Kidney epithelial cell (primary cell): ENCODE measurements around the gene GGCX. TPM values are rescaled to one million over a fixed set of nuclear protein-coding genes. Genes with fewer than 3 reads are reported as not detected.

ENCODE experiments used
- DNase-seq: peaks from one replicate; pipeline ENCODE4 v3.0.0-alpha.2; 2010; ENCODE audit warnings: low read depth
- H3K27me3 ChIP-seq: 2 replicates; pipeline ENCODE4 v1.6.0; 2011; ENCODE audit warnings: low read length; ENCODE audit not compliant: control insufficient read depth, insufficient read depth
- H3K36me3 ChIP-seq: 2 replicates; pipeline ENCODE4 v1.5.1; 2011; ENCODE audit warnings: low read length; ENCODE audit not compliant: control insufficient read depth, insufficient read depth
- H3K4me3 ChIP-seq: 2 replicates; pipeline ENCODE4 v1.5.1; 2011; ENCODE audit warnings: low read depth, mild to moderate bottlenecking, control low read depth, low read length
- CTCF ChIP-seq: IDR thresholded peaks from 2 replicates; pipeline ENCODE4 v1.5.1; 2011; ENCODE audit warnings: mild to moderate bottlenecking, moderate library complexity, low read length, control low read depth, inconsistent platforms; ENCODE audit not compliant: insufficient read depth, poor library complexity, severe bottlenecking
- total RNA-seq: library from RNA; depleted of rRNA; stranded (reverse); fragments of >200 nt; gene quantifications from 2 replicates; pipeline ENCODE4 v1.2.3, GENCODE V29; 2015

Gene GGCX
- total RNA-seq, 1 donor from 2014 or later: 25.7 TPM

DNA sequence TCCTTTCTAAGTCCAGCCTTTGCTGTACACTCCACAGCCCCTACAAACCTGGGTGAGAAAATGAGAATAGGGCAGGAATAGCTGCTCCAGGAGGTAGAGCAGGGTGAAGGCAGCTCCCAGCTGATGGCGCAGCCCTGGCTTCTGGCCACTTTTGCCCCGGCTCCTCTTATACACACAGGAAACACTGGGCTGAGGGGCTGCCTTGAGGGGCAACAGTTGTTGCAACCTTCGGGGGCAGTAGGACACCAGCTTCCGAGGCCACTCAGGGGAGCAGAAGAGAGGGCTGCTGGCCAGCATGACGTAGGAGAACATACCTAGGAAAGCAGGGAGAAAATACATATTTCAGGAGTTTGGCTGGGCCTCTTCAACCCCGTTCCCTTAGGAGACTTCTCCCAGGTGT lies 8.1 kb downstream of the GGCX start:
- H3K27me3 ChIP-seq: no peaks in the 10 kb centered on the region
- H3K4me3 ChIP-seq: no peak overlapping the region
- no peak for DNase-seq
- peaks cover 6% of the 10 kb centered on the region for H3K36me3 ChIP-seq
- TF ChIP-seq CTCF: no peak

DNA sequence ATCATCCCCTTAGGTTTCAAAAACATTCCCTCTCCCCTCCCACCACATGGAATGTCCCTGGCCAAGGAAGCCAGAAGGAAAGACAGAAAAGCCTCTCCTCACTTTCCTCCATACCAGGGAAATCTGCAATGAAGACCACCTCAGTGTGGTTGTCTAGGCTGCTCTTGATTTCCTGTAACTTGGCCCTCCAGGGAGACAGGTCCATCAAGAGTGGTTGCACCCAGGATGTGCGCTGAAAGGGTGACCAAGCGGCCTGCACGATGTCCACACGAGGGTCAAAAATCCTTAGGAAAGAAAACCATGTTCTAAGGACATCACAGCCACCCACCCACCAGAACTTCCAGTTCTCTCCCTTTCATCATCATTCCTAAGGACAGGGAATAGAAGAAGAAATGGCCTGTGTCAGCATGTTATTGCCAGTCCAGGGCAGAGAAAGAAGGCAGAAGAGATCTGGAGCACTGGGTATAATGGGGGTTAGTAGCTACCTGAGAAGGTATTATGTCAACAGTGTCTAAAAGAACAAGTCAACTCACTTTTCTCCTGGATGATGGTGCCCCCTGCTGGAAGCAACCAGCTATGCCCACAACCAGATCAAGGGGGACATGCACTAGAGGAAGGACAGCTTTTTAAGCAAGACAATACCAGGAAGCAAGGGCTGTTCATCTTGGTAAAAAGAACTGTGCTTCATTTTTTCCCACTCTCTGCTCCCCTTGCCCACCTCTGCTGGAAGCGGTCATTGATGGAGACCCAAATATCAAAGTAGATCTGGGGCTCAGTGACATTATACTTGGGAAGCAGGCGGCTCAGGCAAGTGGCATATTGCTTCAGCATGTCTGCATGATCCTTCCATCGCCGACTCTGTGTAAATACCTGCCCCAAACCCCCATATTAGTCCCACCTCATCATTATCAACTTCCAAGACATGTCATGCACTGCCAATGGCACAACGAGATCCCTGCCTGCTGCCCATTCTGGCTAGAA lies 9.3 kb downstream of the GGCX start:
- Histone ChIP-seq H3K27me3 (no peaks in the 10 kb centered on the region), H3K4me3 (no peak overlapping the region), H3K36me3 (peaks cover 6% of the 10 kb centered on the region)
- peak; percentile 38 for DNase-seq
- peak; percentile 87 for TF ChIP-seq CTCF

- DNase-seq: no peak
- H3K27me3 ChIP-seq: no peaks in the 10 kb centered on the region
- H3K4me3 ChIP-seq: no peak overlapping the region
- H3K36me3 ChIP-seq: peaks cover 6% of the 10 kb centered on the region
- no peak for TF ChIP-seq CTCF
Observed at GRCh38 chr2:85550486-85550885, 10.8 kb downstream of the GGCX start.

GRCh38 chr2:85549826-85550225 lies 11.5 kb downstream of the GGCX start:
- no peak for TF ChIP-seq CTCF
- peak; percentile 56 for DNase-seq
- H3K36me3 ChIP-seq: peaks cover 5% of the 10 kb centered on the region

GRCh38 chr2:85549095-85549494 lies 12.2 kb downstream of the GGCX start:
- Histone ChIP-seq H3K27me3 (no peaks in the 10 kb centered on the region), H3K4me3 (no peak overlapping the region), H3K36me3 (peaks cover 6% of the 10 kb centered on the region)
- DNase-seq: no peak
- no peak for TF ChIP-seq CTCF

More at GRCh38 chr2:85549826-85550225, 11.5 kb downstream of the GGCX start:
- Histone ChIP-seq H3K4me3 (no peak overlapping the region), H3K27me3 (no peaks in the 10 kb centered on the region)

DNA sequence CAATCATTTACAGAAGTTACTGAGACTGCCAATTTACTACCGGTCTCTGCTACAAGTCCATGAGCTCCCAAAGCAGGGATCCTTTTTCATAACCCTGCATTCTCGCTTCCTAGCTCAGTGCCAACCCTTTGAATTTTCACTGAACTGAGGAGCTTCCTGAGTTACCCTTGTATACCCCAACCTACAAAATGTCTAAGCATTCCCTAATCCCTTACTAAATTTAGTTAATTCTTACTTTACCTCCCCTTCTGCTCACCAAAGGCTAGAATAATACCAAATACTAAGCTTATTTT lies 12.7 kb downstream of the GGCX start:
- no peak for DNase-seq
- TF ChIP-seq CTCF: no peak
- Histone ChIP-seq H3K27me3 (no peaks in the 10 kb centered on the region), H3K36me3 (peaks cover 5% of the 10 kb centered on the region), H3K4me3 (no peak overlapping the region)
